ENCODE data around the gene MYCN.
"Not testable (repeated sequence)": the region's sequence is repeated elsewhere in the genome, so short reads cannot be mapped to it uniquely, and the experiment has no call there.

The MYCN gene

DNA sequence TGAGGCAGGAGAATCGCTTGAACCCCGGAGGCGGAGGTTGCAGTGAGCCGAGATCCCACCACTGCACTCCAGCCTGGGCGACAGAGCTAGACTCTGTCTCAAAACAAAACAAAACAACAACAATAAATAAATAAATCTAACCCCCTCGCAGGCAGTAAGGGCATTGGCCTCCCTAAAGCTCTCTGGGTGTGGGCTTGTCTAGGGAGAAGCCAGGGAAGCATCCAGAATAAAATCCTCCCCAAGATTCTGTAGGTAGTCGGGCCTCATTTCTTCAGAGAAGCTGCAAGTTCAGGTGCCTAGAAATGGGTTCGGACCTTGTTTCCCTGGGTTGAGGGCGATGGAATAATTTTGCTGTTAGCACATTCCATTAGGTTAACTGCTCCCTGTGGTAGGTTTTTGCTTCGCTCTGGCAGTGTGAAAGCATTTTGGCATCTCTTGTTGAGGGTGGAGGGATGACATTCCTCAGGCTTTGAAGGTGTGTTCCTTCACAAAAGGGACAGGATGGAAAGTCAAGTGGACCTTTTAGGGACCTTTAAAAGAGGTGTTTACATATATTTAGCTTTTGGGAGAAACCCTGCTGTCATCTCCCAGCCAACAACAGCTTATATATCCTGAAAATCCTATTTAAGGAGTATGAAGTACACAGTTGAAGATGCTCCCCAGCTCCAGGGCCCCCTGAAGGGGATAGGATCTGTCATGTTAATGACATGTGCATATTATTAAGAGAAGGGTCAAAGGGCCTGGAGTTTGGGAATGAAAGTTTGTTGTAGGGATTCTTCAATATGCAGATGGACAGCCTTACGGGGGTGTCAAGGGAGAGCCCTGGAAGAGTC lies 17.7 kb downstream of the MYCN start:
- no peak for DNase-seq (ENCODE audit: low spot score)

DNA sequence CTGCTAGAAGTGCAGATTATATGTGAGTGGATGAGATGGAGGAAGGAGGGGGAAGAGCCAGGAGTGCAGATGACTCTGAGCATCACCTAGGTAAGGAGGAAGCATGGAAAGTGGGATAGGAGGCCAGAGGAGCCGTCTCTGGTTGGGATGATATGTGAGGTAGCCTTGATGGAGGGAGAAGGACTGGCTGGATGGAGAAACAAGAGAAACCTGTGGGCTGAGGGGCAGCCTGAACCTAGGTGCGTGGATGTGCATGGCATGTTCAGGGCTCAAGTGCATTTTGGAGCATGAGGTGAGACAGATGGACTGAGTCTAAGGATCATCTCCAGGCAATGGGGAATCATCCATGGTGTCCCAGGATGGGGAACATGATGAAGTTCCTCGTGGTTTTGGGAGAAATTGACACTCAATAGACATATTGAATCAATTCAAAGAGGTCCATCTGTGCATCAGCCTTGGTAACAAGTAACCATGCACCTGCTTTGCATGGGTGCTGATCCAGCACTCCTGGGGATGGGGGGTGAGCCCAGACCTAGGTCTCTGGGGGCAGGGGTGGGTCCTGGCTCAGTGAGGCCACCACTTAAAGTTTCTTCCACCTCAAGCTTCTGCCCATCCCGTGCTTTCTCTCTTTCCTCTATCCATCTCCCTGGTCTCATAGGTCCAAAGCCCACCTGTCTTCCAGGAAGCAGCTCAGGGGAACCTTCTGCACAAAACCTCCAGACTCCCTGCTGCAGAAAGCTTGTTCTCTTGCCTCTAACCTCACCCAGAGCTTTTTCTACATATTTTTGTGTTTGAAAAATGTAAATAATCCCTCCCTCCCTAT lies 19.2 kb downstream of the MYCN start:
- no peak for DNase-seq (ENCODE audit: low spot score)

DNA sequence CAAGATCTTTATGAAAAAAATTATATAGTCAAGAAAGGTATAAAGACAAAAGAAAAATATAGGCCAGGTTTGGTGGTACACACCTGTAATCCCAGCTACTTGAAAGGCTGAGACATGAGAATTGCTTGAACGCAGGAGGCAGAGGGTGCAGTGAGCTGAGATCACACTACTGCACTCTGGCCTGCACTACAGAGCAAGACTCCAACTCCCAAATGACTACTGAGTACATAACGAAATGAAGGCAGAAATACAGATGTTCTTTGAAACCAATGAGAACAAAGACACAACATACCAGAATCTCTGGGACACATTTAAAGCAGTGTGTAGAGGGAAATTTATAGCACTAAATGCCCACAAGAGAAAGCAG lies 19.8 kb downstream of the MYCN start:
- DNase-seq (ENCODE audit: low spot score) = not testable (repeated sequence)

DNA sequence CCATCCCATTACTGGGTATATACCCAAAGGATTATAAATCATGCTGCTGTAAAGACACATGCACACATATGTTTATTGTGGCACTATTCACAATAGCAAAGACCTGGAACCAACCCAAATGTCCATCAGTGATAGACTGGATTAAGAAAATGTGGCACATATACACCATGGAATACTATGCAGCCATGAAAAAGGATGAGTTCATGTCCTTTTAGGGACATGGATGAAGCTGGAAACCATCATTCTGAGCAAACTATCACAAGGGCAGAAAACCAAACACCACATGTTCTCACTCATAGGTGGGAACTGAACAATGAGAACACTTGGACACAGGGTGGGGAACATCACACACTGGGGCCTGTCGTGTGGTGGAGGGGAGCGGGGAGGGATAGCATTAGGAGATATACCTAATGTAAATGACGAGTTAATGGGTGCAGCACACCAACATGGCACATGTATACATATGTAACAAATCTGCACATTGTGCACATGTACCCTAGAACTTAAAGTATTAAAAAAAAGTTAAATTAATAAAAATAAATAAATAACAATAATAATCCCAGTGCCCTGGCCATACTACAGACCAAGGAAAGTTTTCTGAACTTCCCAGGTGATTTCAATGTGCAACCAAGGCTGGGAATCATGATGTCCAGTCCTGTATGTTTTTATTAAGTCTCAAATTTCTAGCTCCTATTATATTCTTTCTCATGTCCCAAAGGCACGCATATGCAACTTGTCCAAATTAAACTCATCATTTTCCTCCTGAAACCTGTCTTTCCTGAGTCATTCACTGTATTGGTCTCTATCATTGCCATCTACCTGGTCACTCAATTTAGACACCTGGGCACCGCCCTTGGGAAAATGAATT lies 23.0 kb downstream of the MYCN start:
- not testable (repeated sequence) for DNase-seq (ENCODE audit: low spot score)

DNA sequence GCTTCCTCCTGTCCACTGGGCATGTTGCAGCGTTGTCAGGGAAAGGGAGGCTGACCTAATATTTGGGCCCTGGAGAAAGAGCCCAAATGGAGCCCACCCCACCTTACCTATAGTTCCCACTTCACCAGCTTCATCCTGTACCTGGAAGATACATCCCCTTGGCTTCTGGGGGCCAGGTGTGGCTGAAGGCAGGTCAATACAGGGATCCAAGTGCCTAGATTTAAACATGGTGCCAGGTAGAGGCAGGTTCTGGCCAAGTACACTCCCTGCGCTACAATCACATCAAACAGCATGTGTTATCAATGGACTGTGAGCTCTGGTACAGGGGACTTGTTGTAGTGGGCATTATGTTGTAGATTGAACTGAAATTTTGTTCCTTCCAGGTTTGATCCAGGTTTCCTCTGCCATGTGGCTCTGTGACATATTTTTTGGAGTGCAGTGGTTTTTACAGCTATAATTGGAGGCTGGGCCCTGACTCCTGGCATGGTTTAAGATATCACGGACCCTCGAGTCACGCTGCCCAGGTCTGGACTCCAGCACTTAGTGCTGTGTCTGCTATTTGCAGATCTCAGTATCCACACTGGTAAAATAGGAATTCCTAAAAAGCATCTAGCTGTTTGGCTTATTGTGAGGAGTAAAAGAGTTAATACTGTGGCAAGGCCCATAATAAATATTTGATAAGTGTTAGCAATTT lies 23.8 kb downstream of the MYCN start:
- DNase-seq (ENCODE audit: low spot score) = no peak

DNA sequence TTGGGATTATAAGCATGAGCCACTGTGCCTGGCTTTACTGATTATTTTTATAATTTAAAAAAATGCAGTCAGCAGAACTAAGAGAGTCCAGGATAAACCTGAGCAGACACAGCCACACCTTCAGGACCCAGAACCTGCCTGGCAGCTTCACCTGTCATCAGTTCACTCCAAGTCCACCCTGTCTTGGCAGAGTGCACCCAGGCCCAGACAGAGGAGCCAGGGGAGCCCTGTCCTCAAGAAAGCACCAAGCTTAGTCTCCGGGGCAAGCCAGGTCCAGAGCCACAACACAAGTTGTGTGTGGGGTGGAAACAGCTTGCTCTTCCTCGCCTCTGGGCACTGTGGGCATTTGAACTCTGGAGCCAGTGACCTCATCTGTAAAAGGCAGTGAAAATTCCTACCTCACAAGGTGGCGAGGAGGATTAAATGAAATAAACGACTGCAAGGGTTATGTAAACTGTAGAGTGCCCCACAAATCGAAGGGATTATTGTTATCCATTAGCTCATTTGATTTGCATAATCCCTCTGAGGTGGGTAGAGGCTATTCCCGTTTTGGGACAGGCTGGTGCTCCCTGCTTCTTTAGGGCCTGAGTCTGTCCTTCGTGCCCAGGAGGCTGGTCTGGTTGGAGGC lies 24.7 kb downstream of the MYCN start:
- no peak for DNase-seq (ENCODE audit: low spot score)

DNA sequence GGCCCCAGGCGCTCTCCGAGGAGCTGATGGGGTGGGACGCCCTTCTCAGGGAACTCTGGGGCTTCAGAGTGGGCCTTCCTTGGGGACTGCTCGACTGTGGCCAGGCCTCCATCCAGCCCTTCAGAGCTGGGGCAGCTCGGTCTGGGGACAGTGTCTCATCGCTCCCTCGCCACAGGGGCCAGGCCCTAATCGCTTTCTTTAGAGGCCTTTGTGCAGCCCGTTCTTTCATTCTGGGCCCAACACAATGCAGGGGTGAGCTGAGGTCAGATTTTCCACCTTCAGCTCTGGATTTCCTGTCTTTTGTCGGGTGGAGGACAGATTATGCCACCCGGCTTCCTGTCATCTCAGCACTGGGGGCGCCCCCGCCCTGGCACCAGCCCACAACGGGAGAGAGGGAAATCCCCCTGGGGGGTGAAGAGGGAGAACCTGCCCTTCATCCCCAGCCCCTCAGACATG lies 25.2 kb downstream of the MYCN start:
- no peak for DNase-seq (ENCODE audit: low spot score)

DNA sequence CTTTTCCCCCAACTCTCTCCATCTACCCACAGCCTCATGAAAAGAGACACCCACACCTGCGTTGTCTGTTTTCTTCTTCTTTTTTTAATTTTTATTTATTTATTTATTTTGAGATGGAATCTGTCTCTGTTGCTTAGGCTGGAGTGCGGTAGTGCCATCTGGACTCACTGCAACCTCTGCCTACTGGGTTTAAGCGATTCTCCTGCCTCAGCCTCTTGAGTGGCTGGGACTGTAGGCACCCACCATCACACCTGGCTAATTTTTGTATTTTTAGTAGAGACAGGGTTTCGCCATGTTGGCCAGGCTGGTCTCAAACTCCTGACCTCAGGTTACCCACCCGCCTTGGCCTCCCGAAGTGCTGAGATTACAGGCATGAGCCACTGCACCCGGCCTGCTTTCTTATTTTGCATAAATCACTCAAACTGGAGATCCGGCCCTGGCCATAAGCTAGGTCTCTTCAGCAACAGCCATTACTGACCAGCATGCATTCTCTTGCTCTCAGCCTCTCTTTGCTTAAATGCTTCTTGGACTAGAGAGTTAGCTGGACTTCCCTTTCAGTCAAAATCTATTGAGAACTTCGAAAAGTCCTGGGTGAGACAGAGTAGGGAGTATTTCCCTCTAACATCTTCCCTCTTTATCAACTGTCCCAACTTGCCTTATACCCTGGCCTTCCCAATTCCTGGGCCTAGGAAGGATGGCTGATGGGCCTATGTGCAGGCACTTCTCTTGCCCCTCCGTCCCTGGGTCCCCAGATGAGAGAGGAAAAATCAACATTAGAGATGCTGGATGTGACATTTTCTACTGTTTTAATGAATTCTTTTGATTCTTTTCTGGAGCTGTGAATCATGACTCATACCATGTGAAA lies 27.3 kb downstream of the MYCN start:
- DNase-seq (ENCODE audit: low spot score) = no peak

DNA sequence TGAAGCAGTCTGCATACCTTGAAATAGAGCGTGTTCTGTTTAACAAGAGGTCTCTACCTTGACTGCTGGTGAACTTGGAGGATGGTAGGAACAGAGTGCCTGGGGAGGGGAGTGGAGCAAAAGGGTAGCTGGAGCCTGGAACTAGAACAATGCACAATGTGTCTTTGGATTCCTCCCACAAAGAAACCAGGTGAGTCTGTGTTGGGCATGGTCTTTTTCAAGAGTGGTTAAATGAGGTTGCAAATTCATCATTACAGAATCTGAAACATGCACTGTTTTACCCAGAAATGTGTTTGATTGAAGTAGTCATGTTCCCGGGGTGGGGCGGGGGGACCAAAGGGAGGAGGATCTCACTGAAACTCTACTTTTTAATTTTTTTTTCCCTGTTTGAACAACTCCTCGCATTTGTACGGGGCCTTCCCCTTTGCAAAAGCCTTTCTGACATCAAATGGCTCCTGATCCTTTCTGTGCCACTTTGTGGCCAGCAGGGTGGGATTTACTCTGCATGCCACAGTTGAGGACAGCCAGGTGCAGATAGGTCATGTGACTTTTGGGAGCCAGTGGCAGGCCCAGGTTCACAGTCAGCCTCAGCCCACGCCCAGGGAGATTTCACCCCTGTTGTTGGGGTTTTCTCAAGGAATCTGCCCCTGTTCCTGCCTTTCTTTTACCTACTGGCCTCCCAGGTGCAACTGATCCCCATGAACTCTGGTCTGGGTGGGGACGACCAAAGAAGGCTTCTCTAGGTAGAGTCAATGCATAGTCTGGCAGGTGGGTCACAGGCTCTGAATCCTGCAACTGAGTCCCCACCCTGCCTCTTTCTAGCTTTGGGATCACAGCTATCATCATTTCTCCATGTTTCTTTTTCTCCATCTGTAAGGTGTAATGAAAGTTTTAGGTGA lies 28.2 kb downstream of the MYCN start:
- no peak for DNase-seq (ENCODE audit: low spot score)

DNA sequence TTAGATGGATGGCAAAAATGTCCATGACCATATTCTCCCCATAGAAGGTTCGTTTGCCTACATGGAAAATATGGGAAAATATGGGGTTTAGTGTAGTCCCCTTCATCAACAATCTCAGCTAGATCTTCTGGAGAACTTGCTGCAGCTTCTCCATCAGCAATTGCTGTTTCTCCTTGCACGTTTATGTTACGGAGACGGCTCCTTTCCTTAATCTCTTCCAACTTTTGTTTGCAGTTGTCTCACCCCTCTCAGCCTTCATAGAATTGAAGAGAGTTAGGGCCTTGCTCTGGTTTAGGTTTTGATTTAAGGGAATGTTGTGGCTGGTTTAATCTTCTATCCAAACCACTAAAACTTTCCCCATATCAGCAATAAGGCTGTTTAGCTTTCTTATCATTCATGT lies 28.9 kb downstream of the MYCN start:
- no peak for DNase-seq (ENCODE audit: low spot score)

DNA sequence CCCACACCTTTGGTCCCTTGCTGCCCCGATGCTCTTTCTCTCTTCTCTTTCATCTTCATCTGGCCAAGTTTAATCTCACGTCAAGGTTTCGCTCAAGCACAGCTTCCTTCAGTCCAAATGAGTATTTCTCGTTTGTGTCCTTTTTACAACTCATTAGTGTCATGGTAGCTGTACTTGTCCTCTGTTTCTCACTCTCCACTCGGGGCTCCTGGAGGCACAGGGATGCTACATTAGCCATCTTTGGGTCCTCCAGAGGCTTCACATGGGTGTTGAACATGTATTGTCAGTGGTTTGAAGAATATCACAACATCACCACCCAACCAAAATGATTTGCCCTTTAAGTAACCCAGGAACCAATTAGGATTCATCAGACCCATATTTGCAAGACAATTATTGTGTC lies 30.4 kb downstream of the MYCN start:
- DNase-seq (ENCODE audit: low spot score) = no peak

DNA sequence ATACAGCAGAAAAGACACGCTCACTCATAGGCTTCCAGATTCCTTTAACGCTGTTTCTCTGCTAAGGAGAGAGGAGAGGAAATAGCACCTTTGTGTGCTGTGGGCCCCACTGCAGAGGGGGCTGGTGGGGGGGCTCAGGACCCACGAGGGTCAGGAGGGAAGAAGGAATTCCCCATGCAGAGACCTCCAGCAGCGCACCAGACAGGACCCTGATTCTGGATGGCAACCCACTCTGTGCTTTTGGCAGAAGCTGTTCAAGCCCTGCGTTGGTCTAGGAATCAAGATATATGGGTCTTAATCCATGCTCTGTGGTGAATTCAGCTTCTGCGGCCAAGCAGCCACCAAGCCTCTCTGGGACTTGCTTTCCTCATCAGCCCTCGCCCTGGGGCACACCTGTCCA lies 31.0 kb downstream of the MYCN start:
- no peak for DNase-seq (ENCODE audit: low spot score)

DNA sequence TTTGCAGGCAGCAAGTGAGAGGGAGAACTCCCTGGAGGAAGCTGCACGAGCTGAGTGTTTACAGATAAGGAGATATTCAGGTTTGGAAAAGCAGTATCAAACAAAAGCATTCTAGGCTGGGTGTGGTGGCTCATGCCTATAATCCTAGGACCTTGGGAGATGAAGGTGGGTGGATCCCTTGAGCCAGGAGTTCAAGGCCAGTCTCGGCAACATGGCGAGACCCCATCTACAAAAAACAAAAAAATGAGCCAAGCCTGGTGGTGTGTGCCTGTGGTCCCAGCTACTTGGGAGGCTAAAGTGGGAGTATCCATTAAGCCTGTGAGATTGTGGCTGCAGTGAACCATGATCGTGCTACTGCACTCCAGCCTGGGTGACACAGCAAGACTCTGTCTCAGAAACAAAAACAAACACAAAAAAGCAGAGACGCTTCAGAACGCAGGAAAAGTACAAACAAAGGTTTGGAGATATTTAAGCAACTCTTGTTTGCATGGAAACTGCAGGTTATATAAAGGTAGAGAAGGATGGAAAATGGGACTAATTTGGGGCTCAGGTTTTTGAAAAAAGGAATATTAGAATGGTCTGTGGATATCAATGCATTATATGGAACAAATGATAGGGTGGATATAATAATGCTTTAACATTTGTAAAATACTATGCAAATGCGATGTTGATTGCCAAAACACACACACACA lies 31.6 kb downstream of the MYCN start:
- DNase-seq (ENCODE audit: low spot score) = no peak

DNA sequence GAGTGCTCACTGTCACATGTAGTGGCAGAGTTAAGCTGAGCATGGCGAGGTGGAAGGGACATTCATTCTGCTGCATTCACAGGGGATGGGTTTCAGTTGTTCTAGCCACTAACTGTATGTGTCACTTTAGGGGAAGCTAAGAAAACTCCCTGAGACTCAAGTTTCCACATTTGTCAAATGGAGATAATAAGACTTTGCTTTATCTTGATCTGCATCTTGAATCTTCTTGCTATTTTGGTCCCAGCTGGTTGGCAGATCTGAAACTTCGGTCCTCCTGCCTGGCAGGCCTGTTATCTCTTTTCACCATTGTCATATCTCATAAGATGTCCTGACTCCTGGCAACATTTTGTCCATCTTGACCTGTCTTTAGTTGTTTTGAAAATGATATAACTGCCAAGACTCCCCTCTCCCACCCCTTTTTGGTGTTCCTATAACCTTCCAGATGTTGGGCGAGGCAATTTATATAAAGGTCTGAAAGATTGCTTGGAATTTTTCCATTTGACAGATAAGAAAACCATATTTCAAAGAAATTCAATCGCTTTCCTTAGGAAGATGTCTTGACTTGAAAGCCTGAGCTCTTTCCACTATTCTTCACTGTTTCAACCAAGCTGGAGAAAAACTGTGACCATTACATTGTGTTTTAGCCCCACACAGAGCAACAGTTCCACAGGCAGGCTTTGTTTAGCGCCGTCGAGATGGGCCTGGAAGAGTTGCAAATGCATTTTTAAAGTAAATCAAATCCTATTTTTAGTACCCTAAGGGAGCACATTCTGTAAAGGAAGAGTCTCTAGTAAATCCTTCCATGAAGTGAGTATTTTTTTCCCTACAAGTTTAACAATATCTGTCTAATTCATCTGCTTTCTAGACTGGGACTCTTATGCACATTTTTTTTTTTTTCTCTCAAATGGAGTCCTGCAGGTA lies 33.4 kb downstream of the MYCN start:
- no peak for DNase-seq (ENCODE audit: low spot score)

DNA sequence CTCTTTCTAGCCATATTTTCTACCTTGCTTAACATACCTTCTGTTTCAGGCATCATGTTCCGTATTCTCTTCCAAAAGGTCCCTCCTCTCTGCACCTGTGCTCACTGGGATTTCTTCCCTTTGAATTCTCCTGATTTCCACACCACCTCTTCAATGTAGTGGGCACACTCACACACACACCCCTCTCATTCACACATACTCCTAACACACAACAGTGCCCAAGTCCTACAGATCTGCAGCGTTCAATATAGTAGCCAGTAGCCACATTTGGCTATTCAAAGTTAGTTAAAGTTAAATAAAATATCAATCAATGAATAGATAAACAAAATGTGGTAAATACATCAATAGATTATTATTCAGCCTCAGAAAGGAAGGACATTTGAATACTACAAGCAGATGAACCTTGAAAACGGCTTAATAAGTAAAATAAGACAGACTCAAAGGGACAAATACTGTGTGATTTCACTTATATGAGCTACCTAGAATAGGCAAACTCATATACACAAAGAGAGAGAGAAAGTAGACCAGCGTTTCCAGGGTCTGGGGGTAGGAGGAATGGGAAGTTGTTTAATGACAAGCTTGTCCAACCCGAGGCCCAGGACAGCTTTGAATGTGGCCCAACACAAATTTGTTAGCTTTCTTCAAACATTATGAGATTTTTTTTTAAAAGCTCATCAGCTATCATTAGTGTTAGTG lies 34.4 kb downstream of the MYCN start:
- DNase-seq (ENCODE audit: low spot score) = no peak

DNA sequence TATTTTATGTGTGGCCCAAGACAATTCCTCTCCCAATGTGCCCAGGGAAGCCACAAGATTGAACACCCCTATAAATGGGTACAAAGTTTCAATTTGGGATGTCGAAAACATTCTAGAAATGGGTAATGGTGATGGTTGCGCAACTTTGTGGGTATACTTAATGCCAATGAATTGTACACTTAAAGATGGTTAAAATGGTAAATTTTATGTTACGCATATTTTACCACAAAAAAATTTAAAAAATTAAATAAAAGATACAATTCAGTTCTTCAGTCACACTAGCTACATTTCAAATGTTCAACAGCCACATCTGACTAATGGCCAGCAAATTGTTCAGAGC lies 34.9 kb downstream of the MYCN start:
- no peak for DNase-seq (ENCODE audit: low spot score)

DNA sequence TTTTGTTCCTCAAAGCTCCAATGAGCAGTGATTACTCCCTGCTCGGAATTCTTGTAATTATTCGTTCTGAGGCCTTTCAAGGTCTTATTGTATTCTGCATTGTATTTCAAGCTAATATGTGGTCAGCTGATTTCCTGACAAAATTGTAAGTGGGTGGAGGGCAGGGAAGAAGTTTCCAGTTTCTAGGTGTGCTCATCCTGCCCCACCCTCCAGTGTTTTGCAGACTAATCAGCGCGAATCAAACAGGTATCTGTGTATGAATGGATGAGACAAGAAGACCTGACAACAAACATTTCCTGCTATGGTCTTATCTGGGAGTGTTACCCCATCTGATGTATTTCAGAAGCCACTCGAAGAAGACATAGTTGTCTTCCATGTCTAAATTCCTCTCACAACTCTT lies 35.3 kb downstream of the MYCN start:
- no peak for DNase-seq (ENCODE audit: low spot score)
